Measurements from ENCODE around the gene XRCC3. TPM values are rescaled to one million over a fixed set of nuclear protein-coding genes. Genes with fewer than 3 reads are reported as not detected.
A peak's percentile ranks its signal among the peaks of the same experiment; 100 is the strongest.

The XRCC3 gene
- total RNA-seq, 1 donor from 2014 or later: 30.2 TPM

DNA sequence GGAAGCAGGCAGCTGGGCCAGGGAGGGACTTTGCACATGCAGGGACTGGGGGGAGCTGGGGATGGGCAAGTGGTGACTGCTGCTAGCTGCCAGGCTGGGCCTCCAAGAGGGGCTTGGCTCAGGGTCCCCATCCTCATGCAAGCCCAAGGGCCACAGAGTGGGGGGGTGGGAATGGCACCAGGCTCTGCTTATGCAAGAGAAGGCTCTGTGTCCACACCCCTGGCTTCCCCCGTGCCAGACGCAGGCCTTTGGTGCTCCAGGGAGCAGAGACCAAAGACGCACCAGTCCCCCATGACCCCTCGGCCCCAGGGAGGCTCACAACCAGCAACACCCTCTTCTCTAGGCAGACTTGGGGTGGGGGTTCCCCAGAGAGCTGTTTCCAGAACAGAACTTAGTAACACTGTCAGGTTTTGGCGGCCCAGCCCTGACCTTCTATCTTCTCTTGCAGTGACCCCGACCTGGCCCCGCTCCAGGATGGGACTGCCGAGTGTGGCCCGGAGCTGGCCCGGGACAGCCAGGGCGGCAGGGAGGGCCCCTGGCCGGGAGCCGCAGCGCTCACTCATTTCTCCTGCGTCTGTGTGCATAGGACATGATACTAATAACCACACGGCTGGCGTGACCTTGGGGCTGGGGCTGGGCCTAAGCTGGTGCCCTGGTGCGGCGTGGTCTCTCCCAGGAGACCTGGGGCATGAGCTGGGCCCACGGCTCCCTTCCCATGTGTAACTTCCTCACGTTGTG, 14.3 kb downstream of the XRCC3 start:
- peaks cover 3% of the 10 kb centered on the region for H3K4me1 Mint-ChIP-seq (ENCODE audit: low read depth)
- no peak overlapping the region for H3K4me3 Mint-ChIP-seq (ENCODE audit: low read depth)
- no peak for DNase-seq (ENCODE audit: low spot score, unreplicated experiment)
- TF ChIP-seq, protein P1, sequence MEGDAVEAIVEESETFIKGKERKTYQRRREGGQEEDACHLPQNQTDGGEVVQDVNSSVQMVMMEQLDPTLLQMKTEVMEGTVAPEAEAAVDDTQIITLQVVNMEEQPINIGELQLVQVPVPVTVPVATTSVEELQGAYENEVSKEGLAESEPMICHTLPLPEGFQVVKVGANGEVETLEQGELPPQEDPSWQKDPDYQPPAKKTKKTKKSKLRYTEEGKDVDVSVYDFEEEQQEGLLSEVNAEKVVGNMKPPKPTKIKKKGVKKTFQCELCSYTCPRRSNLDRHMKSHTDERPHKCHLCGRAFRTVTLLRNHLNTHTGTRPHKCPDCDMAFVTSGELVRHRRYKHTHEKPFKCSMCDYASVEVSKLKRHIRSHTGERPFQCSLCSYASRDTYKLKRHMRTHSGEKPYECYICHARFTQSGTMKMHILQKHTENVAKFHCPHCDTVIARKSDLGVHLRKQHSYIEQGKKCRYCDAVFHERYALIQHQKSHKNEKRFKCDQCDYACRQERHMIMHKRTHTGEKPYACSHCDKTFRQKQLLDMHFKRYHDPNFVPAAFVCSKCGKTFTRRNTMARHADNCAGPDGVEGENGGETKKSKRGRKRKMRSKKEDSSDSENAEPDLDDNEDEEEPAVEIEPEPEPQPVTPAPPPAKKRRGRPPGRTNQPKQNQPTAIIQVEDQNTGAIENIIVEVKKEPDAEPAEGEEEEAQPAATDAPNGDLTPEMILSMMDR (IDR thresholded peaks at IDR 0.05; ENCODE audit: unreplicated experiment): no peak
- no peaks in the 10 kb centered on the region for H3K27me3 Mint-ChIP-seq
- H3K27ac Mint-ChIP-seq: no peak overlapping the region
- H3K36me3 Mint-ChIP-seq (ENCODE audit: insufficient read depth): peaks cover 2% of the 10 kb centered on the region
- H3K9me3 Mint-ChIP-seq (ENCODE audit: low read depth): no peaks in the 10 kb centered on the region

DNA sequence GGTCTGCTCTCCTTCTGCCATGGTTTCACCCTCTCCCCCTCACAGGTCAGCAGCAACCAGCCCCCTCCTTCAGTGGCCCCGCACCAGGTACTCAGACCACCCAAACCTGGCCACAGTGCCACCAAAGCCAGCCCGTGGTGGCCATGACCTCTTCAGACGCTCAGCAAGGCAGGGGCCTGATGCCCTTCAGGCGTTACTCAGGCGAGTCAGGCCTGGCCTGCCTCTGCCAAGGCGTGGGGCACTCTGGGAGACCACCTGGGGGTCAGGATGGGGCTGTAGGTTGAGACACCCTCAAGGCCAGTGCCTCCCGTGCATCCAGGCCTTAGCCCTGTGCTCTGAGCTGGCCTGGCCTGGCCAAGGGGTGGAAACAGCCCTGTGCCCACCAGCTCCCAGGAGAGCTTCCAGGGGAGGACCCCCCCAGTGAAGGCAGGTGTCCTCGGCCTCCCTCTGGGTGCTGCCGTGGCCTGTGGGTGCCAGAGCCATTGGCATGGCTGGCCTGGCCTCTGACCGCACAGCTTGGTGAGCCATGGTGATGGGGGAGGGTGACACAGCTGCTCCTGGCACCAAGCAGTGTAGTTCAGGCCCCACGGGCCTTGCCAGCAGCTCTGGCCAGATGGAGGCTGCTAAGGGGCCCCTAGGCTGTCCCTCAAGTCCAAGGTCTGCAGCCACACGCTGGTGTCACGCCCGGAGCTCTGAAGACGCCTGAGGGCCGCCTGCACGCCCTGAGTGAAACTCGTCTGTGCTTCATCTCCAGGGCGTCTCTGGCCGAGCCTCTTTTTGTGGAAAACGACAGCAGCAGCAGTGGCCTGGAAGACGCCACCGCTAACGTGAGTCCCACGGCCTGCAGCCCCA, 15.1 kb downstream of the XRCC3 start:
- H3K4me1 Mint-ChIP-seq (ENCODE audit: low read depth): peaks cover 5% of the 10 kb centered on the region
- H3K36me3 Mint-ChIP-seq (ENCODE audit: insufficient read depth): peaks cover 2% of the 10 kb centered on the region
- H3K4me3 Mint-ChIP-seq (ENCODE audit: low read depth): no peak overlapping the region
- DNase-seq (ENCODE audit: low spot score, unreplicated experiment): no peak
- H3K27me3 Mint-ChIP-seq: no peaks in the 10 kb centered on the region
- H3K27ac Mint-ChIP-seq: peak overlapping the region; percentile 37
- no peaks in the 10 kb centered on the region for H3K9me3 Mint-ChIP-seq (ENCODE audit: low read depth)
- TF ChIP-seq, protein P1 (IDR thresholded peaks at IDR 0.05; ENCODE audit: unreplicated experiment): no peak

DNA sequence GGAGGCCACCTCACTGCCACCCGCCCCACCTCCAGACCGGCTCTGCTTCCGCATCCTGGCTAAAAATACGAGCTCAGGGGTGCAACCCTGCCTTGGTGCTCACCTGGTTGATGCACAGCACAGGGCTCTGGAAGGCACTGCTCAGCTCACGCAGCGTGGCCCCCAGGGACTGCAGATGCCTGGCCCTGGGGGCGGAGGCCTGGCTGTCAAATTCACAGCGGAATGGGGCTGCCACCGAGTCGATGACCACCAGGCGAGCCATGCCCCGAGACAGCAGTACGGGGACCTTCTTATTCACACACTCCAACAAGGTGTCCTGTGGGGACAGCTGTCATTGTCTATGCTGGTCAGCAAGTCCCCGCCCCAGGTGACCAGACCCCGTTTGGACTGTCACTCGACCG, 16.0 kb downstream of the XRCC3 start:
- no peak overlapping the region for H3K4me3 Mint-ChIP-seq (ENCODE audit: low read depth)
- DNase-seq (ENCODE audit: low spot score, unreplicated experiment): no peak
- peaks cover 5% of the 10 kb centered on the region for H3K4me1 Mint-ChIP-seq (ENCODE audit: low read depth)
- H3K27me3 Mint-ChIP-seq: no peaks in the 10 kb centered on the region
- H3K27ac Mint-ChIP-seq: no peak overlapping the region
- TF ChIP-seq, protein P1 (IDR thresholded peaks at IDR 0.05; ENCODE audit: unreplicated experiment): no peak
- peaks cover 2% of the 10 kb centered on the region for H3K36me3 Mint-ChIP-seq (ENCODE audit: insufficient read depth)
- no peaks in the 10 kb centered on the region for H3K9me3 Mint-ChIP-seq (ENCODE audit: low read depth)

DNA sequence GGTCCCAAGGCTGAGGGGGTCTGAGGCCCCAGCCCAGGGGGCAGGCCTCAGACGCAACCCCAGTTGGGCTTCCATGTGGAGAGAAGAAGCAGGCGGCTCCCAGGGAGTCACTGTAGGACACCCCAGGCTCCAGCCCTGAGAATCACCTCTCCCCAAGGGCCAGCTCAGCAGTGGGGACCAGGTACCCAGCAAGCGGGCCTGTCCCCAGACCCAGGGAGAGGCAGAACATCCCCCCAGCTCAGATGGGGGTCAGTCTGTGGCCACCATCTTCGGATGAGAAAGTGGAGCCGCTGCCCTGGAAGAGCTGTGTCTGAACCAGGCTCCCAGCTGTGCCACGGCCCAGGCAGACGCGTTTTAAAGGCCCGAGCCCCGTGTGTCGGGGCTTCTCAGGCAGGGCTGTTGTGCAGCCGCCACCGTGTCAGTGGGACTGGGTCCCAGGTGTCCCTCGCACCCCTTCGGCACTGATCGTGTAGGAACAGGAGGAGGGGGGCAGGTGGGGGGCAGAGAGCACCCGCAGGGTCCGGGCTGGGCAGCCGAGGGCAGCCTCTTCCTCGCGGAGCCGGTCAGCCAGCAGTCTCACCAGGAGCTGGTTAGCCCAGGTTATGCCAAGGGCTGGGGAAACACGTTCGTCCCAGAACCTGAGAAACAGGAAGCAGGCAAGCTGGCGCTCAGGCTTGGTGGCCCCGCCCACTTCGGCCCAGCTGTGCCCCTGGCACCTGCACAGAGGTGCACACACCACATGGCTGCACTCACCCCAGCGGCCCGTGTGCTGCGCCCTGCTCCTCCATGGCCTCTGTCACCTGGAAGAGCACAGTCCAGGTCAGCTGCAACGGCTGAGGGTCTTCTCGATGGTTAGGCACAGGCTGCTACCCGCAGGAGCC, 16.6 kb downstream of the XRCC3 start:
- Mint-ChIP-seq H3K36me3 (ENCODE audit: insufficient read depth) (peaks cover 5% of the 10 kb centered on the region), H3K4me1 (ENCODE audit: low read depth) (peaks cover 5% of the 10 kb centered on the region), H3K27me3 (no peaks in the 10 kb centered on the region), H3K27ac (no peak overlapping the region), H3K4me3 (ENCODE audit: low read depth) (no peak overlapping the region), H3K9me3 (ENCODE audit: low read depth) (no peaks in the 10 kb centered on the region)
- TF ChIP-seq, protein P1 (IDR thresholded peaks at IDR 0.05; ENCODE audit: unreplicated experiment): no peak
- DNase-seq (ENCODE audit: low spot score, unreplicated experiment): no peak

Data from progenitor cell of endocrine pancreas (in vitro differentiated cells).